ENCODE results near the gene HLA-DPA1.

The HLA-DPA1 gene

GRCh38 chr6:33081098-33081824, 7.8 kb upstream of the HLA-DPA1 start:
- TF ChIP-seq, protein P1, sequence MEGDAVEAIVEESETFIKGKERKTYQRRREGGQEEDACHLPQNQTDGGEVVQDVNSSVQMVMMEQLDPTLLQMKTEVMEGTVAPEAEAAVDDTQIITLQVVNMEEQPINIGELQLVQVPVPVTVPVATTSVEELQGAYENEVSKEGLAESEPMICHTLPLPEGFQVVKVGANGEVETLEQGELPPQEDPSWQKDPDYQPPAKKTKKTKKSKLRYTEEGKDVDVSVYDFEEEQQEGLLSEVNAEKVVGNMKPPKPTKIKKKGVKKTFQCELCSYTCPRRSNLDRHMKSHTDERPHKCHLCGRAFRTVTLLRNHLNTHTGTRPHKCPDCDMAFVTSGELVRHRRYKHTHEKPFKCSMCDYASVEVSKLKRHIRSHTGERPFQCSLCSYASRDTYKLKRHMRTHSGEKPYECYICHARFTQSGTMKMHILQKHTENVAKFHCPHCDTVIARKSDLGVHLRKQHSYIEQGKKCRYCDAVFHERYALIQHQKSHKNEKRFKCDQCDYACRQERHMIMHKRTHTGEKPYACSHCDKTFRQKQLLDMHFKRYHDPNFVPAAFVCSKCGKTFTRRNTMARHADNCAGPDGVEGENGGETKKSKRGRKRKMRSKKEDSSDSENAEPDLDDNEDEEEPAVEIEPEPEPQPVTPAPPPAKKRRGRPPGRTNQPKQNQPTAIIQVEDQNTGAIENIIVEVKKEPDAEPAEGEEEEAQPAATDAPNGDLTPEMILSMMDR (IDR thresholded peaks at IDR 0.05; ENCODE audit: poor library complexity, severe bottlenecking): no peak
- Histone ChIP-seq H3K36me3 (ENCODE audit: low read depth) (no peaks in the 10 kb centered on the region), H3K4me3 (ENCODE audit: severe bottlenecking) (no peak overlapping the region), H3K27ac (ENCODE audit: poor library complexity, severe bottlenecking) (no peak overlapping the region), H3K27me3 (ENCODE audit: insufficient read depth, poor library complexity, severe bottlenecking) (peaks cover 10% of the 10 kb centered on the region), H3K9me3 (ENCODE audit: severe bottlenecking) (no peaks in the 10 kb centered on the region), H3K4me1 (ENCODE audit: insufficient read depth, poor library complexity, severe bottlenecking) (no peaks in the 10 kb centered on the region)
- no peak for ATAC-seq (ENCODE audit: low read depth)
- DNase-seq (ENCODE audit: low spot score): no peak

- DNase-seq (ENCODE audit: low spot score): no peak
- no peak overlapping the region for H3K4me3 ChIP-seq (ENCODE audit: severe bottlenecking)
- ATAC-seq (ENCODE audit: low read depth): no peak
- H3K9me3 ChIP-seq (ENCODE audit: severe bottlenecking): no peaks in the 10 kb centered on the region
- TF ChIP-seq, protein P1 (IDR thresholded peaks at IDR 0.05; ENCODE audit: poor library complexity, severe bottlenecking): no peak
- no peaks in the 10 kb centered on the region for H3K4me1 ChIP-seq (ENCODE audit: insufficient read depth, poor library complexity, severe bottlenecking)
- peaks cover 8% of the 10 kb centered on the region for H3K27me3 ChIP-seq (ENCODE audit: insufficient read depth, poor library complexity, severe bottlenecking)
- no peak overlapping the region for H3K27ac ChIP-seq (ENCODE audit: poor library complexity, severe bottlenecking)
- no peaks in the 10 kb centered on the region for H3K36me3 ChIP-seq (ENCODE audit: low read depth)
Measured at GRCh38 chr6:33080127-33081089, 7.0 kb upstream of the HLA-DPA1 start.

- no peaks in the 10 kb centered on the region for H3K36me3 ChIP-seq (ENCODE audit: low read depth)
- H3K27me3 ChIP-seq (ENCODE audit: insufficient read depth, poor library complexity, severe bottlenecking): peaks cover 8% of the 10 kb centered on the region
- no peaks in the 10 kb centered on the region for H3K4me1 ChIP-seq (ENCODE audit: insufficient read depth, poor library complexity, severe bottlenecking)
- TF ChIP-seq, protein P1 (IDR thresholded peaks at IDR 0.05; ENCODE audit: poor library complexity, severe bottlenecking): no peak
- no peak for ATAC-seq (ENCODE audit: low read depth)
- H3K27ac ChIP-seq (ENCODE audit: poor library complexity, severe bottlenecking): no peak overlapping the region
- H3K4me3 ChIP-seq (ENCODE audit: severe bottlenecking): no peak overlapping the region
- no peaks in the 10 kb centered on the region for H3K9me3 ChIP-seq (ENCODE audit: severe bottlenecking)
- DNase-seq (ENCODE audit: low spot score): no peak
Measured at GRCh38 chr6:33079580-33079979, 6.1 kb upstream of the HLA-DPA1 start.

DNA sequence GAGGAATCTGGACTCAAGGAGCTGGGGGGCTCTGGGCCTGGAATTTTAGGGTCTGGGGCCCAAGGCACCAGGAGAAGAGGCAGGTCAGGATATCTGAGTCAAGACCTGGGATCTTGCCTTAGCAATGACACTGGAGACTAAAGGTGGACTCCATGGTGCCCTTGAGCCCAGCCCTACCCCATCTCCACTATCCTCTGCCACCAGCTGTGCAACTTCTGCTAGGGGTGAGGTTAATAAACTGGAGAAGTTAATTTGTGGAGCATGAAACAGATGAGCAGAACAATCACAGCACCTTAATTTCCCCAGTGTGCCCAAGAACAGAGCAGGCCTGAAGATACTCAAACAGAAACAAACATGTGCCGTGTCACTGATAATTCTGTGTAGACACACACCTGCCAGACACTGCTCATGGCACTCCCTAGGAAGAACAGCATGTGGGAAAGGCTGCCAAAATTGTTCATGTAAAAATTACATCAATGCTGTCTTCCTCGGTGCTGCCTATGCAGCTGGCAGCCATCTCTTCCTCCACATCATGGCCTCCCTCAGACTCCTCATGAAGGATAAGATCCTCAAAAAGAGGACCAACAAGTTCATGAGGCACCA, 5.6 kb upstream of the HLA-DPA1 start:
- TF ChIP-seq, protein P1 (IDR thresholded peaks at IDR 0.05; ENCODE audit: poor library complexity, severe bottlenecking): no peak
- H3K27ac ChIP-seq (ENCODE audit: poor library complexity, severe bottlenecking): no peak overlapping the region
- peaks cover 8% of the 10 kb centered on the region for H3K27me3 ChIP-seq (ENCODE audit: insufficient read depth, poor library complexity, severe bottlenecking)
- H3K9me3 ChIP-seq (ENCODE audit: severe bottlenecking): no peaks in the 10 kb centered on the region
- H3K36me3 ChIP-seq (ENCODE audit: low read depth): no peaks in the 10 kb centered on the region
- no peak overlapping the region for H3K4me3 ChIP-seq (ENCODE audit: severe bottlenecking)
- ATAC-seq (ENCODE audit: low read depth) (no peak), DNase-seq (ENCODE audit: low spot score) (no peak)
- H3K4me1 ChIP-seq (ENCODE audit: insufficient read depth, poor library complexity, severe bottlenecking): no peaks in the 10 kb centered on the region
